ENCODE results near the gene MANBA.

MANBA gene

DNA sequence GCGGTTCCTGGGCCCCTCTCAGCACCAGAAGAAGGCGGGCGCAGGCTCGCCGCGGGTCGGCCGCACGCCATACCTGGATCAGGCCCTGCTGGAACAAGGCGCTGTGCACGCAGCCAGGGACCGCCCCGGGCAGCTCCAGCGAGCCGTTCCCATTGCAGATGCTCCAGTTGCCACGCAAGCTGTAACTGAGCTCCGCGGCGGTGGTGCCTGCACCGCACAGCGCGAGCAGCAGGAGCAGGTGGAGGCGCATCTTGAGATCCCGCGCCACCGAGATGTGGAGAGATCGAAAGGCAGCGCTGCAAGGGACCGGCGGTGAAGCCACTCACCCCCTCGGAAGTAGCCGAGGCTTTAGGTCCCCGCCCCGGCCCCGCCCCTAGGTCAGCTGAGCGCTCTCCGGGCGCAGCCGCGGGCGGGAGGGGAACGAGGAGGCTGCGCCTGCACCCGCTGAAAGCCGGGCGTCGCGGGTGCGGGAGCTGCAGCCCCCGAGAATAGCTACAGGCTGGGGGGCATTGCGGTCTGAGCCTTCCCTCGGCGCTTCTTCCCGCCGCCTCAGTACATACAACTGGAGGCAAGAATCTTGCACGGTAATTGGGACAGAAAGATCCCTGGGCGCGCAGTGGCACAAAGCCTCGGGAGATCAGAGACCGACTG is at the start of gene MANBA:
MANBA (minus strand) TSS at position 324 of the 651 bp plus-strand sequence; CDS start at position 250, 74 bp downstream.
- DNase-seq: peak; percentile 80 to 86

DNA sequence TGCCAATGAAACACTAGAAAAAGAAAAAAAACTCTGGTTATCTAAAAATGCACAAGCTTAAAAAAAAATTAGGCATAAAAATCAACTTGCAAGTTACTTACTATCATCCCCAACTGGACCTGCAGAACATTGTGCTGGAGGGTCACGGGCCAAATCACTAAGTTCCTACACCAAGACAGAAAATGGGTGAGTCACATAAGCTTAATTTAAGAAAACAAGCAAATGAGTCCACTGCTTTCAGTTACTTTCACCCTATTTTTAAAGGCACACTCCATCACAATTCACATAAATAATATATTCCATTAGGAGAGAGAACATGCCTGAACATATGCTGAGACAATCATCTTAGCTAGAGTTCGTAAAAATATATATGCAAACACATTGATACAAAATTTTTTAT is 48.9 kb upstream of the MANBA start:
- DNase-seq: no peak

DNA sequence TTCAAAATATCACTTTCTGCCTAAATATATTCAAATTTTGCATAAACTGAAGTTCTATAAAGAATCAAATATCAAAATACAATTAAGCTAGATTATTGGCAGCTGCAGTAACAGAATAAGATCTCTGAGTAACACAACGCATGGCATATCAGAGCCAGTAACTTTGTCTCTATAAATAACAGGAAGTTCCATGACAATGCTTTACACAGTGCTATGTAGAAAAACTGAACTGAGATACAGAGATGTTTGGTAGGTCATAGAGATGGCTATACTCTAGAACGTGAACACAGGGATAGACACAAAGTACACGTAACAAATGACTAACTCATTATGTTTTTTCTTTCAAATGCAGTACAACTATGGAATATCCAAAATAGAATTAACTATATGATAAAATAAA is 48.4 kb upstream of the MANBA start:
- DNase-seq: no peak

DNA sequence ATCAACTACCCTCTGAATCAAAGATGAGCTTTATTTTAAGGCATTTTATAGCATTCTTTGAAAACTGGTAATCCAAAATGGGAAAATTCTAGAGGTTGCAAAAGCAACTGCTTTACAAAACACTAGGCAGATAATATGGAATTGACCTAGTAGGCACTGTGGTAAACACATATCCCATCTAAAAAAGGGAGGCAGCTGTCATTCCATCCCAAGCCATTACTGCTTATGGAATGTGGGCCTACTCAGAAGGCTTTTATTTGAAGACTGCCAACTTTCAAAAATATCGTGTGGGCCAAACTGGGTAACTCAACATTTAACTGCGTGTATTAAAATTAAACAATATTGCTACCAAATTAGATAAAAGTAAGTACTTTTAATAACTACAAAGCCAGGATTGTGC is 47.2 kb upstream of the MANBA start:
- DNase-seq: no peak

DNA sequence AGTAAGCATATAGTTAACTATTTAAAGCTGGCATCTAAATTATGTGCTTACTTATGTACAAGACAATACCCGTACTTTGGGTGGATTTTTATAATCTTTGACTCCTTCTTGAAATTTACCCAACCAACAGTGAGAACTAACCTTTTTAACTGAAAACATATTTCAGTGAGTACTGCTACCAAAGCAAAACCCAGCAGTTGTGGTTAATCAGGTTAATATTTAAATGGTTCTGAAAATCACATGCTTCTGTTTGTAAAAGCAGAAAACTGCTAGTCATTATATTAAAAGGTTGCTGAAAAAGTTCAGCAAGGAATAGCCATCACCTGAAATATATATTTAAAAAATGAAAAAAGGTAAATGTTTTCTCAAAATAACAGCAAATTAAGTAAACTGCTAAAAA is 46.6 kb upstream of the MANBA start:
- DNase-seq: no peak

DNA sequence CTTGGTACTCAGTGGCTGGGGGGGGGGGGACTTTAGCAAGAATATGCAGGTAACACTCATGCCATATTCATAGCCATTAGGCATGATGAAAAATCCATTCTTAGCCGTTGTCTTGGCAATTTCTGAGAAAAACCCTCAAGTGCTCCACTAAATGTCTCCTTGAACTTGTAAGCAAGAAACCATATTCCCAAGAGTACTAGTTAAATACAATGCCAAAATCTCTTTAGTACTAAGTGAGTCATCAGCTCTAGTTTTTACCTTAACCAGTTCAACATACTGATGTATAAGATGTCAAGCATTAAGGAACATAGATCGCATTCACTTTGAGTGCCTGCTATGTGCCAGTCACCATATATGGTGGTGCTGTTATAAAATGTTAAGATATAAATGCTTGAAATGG is 39.0 kb upstream of the MANBA start:
- DNase-seq: no peak

DNA sequence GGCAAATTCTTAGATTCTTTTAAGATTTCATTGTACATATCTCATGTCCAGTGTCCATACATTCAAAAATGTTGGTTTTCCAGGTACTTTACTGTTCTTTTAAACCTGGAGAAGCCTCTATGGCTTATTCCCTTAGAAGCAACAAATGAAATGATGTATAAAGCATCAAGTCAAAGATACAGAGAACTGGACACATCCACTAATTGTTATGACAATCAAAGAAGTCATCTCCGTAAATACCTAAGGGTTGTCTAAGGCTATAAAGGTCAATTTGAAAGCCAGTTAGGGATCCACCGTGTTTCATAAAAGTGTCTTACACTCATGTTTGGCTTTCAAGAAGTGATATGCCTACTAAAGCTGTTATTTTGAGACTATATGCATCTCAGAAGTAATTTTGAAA is 34.2 kb upstream of the MANBA start:
- no peak for DNase-seq

DNA sequence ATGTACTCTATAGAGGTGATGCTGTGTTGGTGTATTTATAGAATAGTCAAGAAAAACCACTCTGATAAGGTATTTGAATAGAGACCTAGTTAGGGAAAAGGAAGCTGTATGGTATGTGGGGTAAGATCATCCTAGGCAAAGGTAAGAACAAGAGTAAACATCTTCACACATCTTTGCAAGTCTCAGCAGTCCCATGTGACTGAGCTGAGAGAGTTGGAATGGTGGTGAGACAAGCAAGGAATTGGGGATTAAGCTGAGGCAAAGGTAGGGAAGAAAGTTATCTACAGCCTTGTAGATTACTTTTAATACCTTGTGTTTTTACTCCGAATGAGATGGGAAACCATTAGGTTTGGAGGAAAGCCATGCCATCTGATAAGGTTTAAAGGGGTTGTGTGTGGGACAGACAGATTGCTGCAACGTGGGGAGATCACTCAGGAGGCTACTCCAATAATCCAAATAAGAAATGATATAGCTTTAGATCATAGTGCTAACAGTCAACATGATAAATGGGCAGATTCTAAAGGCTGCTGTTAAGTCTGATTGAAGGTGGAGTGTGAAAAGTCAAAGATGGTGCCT is 31.7 kb upstream of the MANBA start:
- DNase-seq: no peak

DNA sequence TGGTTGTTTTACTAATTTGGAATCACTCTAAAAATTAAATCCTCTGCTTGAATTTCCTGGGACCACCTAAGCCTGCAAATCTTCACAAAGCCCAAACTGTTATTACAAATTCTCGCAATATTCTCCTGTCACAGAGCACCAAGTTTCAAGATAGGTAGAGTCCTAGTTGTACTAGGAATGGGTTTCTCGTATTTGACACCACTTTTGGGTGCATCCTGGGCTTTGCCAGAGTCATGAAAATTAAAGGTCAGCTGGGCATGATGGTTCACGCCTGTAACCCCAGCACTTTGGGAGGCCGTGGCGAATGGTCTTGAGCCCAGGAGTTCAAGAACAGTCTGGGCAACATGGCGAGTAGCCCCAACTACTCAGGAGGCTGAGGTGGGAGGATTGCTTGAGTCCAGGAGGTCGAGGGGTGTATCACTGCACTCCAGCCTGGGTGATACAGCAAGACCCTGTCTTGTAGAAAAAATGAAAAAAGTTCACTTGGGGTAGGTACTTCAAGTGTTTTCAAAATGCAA is 30.6 kb upstream of the MANBA start:
- DNase-seq: peak in 1 of 2 donors; percentile 4

DNA sequence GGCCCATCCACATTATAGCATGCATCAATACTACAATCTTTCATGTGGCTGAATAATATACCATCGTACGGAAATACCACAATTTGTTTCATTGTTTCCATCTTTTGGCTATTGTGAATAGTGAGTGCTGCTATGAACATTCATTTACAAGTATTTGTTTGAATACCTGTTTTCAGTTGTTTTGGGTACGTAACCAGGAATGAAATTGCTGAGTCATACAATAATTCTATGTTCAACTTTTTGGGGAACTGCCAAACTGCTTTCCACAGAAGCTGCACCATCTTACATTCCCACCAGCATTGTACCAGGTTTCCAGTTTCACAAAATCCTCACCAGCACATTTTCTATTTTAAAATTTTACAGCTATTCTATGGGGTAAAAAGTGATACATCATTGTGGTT is 28.5 kb upstream of the MANBA start:
- DNase-seq: no peak

DNA sequence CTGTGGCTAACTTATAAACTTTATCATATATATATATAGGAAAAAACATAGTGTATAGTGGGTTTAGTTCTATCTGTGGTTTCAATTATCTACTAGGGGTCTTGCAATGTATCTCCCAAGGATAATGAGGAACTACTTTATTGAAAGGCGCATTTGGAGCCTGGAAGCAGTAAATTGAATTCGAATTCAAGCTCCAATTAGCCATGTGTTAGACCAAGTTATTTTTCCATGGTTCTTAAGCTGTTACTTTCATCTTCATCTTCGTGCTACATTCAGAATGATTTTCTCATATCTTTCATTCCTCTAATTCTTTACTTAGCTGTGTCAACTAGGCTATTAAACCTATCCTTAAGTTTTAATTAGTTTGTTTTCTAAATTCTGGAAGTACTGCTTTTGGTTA is 27.2 kb upstream of the MANBA start:
- DNase-seq: no peak

DNA sequence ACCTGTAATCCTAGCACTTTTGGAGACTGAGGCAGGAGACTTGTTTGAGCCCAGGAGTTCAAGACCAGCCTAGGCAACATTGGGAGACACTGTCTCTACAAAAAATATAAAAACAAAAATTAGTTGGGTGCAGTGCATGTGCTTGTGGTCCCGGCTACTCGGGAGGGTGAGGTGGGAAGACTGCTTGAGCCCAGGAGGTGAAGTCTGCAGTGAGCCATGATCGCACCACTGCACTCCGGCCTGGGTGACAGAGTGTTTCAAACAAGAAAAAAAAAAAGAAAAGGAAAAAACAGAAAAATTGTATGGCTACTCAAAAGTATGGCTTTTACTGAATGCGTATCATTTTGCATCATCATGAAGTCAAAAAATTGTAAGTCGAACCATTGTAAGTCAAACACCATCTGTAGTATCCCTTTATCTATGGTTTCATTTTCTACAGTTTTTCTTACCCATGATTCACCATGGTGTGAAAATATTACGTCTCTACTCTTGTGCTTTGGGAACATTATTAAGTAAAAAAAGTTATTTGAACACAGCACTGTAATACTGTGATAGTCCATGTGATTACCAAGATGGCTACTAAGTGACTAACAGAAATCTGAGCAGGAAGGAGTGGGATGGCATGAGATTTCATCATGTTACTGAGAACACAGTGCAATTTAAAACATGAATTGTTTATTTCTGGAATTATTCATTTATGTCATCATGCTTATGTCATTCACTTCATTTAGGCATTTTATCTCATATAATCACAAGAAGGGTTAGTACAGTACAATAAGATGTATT is 26.5 kb upstream of the MANBA start:
- no peak for DNase-seq

DNA sequence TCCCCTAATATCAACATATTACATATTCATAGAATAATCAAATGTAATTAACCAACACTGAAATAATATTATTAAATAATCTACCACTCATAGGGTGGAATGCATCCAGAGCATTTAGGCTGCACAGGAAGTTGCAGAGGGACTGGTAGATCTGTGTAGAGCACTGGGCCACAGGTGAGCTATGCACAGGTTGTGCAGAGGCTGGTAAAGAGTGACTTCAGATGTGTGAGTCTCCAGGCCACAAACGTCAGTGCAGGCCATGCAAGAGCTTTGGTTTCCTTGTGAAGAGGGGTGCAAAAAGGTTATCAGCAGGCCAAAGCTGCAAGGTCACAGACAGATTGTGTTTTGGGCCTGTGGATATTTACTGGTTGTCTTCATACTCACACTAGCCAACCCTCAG is 25.5 kb upstream of the MANBA start:
- DNase-seq: no peak

DNA sequence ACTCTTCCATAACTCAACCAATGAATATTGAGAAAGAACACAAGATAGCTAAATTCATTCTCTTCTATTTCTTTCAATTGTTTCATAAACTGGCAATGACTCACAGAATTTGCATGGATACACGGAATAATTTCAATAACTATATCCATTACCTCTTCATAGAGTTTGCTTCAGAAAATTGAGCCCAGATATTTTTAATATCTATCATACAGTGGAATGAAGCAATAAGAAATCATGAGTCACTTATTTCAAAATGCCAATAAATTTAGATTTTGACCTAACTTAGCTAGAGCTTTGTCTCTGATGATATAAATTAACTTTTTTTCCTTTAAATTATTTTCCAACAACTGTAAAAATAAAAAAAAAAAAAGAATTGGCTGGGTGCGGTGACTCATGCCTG is 22.2 kb upstream of the MANBA start:
- DNase-seq: no peak

DNA sequence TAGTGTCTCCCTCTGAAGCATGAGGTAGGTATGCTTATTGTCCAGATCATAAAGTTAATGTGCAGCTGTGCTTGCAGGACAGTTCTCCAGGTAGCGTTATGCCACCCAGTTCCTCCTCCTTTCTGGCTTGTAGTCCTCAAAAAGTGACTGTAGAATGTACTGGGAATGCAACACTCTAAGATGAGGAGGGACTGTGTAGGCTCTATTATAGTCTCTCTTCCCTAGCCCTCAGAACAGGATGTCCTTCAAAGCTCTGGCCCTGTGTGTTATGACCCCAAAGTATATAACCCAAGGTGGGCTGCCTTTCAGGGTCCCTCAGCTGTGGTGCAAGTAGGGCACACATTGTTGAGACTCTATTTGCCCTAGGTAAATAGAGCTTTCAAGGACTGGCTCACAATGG is 20.8 kb upstream of the MANBA start:
- DNase-seq: no peak

DNA sequence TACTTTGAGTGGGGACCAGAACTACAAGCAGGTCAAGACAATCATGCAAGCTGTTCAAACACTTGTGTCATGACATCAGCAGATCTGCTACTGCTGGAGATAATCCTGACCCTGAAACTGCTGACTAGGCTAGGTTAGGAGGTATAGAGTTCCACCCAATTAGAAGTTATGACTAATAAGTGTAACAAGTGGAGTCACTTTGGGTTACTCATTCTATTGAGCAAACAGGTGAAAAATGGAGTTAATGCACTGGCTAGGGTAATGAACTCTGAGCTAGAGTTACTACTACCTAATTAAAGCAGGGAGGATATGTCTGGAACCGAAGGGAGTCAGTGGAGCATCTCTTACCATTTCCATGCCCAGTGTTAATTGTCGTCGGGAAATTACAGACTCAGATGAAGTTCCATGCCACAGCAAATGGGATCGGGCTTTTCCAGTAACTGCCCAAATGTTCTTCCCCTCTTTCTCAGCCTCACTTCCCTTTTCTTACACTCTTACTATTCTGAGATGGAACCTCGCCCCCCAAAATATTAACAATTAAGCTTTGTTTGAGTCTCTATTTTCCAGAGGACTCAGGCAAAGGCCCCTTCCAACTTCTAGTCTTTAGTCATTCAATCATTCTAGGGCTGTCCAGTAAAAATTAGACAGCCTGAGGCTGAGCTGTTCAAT is 19.8 kb upstream of the MANBA start:
- no peak for DNase-seq

DNA sequence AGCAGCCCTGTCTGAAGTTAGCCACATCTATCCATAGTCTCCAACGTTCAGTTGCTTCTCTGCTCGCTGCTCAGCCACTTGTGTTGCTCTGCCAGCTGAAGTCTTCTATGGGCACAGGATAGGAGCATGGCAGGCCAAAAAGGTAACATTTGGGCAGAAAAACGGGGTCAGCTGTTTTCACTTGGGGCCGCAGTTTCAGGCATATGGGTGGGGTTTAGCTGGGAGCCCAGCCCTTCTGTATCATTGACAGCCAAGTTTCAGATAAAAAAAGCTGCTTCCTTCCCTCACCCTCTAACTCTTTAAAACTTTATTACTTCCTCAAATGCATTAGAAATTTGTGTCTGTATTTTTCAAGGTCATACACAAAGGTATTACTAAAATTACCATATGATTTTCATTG is 18.4 kb upstream of the MANBA start:
- no peak for DNase-seq

DNA sequence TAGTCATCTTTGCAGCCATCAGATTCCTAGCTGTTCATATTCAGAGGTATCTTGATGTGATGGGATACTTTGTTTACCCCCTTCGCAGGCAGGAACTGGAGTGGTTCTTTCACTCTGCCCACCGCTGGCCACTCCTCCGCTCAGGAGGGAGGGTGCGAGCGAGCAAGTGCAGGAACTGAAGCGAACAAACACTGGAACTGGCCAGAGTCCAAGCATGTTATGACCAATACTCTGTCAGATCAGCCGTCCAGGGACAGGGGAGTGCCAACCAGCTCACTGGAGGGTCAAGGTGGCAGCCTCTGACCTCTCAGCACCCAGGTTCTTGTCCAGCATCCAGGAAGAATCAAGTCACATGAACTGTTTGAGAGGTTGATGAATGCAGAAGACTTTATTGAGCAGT is 18.0 kb upstream of the MANBA start:
- DNase-seq: no peak

DNA sequence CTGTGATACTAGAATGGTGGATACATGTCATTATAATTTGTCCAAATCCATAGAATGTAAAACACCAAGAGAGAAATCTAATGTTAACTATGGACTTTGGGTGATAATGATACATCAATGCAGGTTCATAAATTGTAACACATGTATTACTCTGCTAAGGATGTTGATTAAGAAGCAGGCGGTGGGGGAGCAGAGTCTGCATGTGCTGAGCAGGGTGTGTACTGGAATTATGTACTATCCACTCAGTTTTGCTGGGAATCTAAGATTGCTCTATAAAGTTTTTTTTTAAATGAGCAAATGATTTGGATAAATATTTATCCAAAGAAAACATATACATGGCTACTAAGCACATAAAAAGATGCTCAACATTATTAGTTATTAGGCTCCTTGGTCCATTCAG is 15.0 kb upstream of the MANBA start:
- DNase-seq: no peak

DNA sequence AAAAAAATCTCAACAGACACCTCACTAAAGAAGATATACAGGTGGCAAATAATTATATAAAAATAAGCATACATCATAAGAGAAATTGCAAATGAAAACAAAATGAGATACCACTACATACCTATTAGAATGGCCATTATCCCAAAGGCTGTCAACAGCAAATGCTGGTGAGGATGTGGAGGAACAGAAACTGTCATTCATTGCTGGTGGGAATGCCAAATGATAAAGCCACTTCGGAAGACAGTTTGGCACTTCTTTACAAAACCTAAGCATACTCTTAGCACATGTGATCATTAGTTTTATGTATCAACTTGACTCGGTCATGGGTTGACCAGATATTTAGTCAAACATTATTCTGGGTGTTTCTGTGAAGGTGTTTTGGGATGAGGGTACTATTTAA is 13.5 kb upstream of the MANBA start:
- no peak for DNase-seq

DNA sequence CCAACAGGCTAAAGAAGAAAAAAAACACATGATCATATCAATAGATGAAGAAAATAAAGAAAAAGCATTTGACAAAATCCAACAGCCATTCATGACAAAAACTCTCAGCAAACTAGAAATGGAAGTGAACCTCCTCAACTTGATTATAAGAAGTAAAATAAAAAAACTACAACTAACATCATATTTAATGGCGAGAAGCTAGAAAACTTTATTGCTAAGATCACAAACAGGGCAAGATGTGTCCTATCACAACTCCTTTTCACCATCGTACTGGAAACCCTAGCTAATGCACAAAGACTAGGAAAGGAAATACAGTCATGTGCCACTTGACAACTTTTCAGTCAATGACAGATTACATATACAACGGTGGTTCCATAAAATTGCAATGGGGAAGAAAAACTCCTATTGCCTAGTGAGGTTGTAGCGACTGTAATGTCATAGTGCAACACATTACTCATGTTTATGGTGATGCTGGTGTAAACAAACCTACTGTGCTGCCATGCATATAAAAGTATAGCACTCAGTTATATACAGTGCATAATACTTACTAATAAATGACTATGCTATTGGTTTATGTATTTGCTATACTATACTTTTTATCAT is 12.1 kb upstream of the MANBA start:
- DNase-seq: no peak

DNA sequence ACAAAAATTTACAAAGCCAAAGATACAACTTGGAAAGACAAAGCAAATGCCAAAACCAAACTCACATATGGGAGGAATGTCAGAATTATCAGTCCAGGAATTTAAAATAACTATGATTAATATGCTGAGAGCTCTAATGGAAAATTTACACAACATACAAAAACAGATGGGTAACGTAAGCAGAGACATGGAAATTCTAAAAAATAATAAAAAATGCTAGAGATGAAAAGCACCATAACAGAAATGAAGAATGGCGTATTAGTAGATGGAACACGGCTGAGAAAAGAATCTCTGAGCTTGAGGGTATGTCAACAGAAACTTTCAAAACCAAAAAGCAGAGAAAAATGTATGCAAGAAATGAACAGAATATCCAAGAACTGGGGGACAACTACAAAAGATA is 4.1 kb upstream of the MANBA start:
- no peak for DNase-seq

DNA sequence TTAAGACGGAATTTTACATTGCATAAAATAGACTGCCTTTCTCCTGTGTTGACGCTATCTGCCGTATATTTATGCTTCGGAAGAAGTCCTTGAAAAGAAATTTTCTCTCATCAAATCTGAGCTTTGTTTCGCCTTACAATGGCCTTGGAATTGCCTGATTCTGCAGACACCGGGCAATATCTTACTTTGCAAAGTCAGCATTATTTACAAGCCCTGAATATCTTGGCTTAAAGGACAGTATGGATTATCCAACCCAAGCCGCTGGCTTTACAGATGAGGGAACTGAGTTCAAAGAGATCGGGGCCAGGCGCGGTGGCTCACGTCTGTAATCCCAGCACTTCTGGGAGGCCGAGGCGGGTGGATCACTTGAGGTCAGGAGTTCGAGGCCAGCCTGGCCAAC is 1.1 kb upstream of the MANBA start:
- DNase-seq: no peak
